RWPE1 (cell line): Measurements from ENCODE around the gene ASPHD1.

ENCODE experiments used
- CTCF ChIA-PET: fragments of 350-600 bp; sonication (Branson Sonifier 250); formaldehyde crosslinking; extraction: SDS; loops from one replicate; lab custom pipeline; 2021; lab: Yijun Ruan, JAX
- POLR2A ChIA-PET: fragments of 400-600 bp; formaldehyde crosslinking; extraction: SDS; loops from one replicate; lab custom pipeline; 2020; ENCODE audit warnings: antibody characterized with exemption; ENCODE audit not compliant: low non-redundant PET; lab: Yijun Ruan, JAX
- DNase-seq: peaks from one replicate; pipeline ENCODE4 v3.0.0; 2012; ENCODE audit warnings: low spot score
- H3K27ac ChIP-seq: fragments of 450-650 bp; 2 replicates; pipeline ENCODE4 v1.5.1; 2017
- TF ChIP-seq, protein P1 (sequence below): fragments of 450-650 bp; conservative IDR thresholded peaks from 2 replicates; pipeline ENCODE4 v1.5.1; 2017; ENCODE audit warnings: low read depth, mild to moderate bottlenecking

Gene ASPHD1

DNA sequence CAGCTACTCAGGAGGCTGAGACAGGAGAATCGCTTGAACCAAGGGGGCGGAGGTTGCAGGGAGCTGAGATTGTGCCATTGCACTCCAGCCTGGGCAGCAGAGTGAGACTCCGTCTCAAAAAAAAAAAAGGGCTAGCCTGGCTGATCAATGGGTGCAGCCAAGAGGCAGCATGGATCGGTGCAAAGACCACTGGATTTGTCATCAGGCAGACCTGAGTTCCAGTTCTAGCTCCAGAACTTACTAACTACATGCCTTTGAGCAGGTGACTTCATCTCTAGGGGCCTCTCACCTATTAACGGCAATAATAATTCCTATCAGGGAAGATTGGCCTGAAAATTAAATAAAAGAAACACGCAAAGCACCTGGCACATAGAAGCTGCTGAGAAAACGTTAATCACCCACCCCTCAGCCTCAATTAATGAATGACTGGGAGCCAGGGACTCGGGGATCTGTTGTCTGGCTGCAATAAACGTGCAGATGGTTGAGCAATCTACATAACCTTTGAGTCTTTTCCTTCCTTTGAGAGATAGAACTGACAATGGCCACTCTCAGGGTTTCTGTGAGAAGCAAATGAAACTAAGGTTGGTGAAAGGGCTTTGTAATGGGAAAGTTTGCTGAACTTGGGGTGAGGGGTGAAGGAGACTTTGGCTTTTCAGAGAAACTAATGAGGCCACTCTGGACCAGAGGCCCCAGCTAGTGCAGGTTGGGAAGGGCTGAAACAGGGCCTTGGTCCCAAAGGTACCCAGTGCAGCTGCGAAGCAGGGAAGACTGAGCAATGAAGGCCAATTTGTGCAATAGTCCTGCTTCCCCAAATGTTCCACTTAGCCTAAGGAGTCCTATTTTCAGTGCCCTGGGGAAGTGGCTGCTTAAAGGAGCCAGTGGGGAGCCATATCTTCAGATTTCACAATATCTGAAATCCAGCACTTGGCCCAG lies 8.5 kb upstream of the ASPHD1 start:
- TF ChIP-seq, protein P1, sequence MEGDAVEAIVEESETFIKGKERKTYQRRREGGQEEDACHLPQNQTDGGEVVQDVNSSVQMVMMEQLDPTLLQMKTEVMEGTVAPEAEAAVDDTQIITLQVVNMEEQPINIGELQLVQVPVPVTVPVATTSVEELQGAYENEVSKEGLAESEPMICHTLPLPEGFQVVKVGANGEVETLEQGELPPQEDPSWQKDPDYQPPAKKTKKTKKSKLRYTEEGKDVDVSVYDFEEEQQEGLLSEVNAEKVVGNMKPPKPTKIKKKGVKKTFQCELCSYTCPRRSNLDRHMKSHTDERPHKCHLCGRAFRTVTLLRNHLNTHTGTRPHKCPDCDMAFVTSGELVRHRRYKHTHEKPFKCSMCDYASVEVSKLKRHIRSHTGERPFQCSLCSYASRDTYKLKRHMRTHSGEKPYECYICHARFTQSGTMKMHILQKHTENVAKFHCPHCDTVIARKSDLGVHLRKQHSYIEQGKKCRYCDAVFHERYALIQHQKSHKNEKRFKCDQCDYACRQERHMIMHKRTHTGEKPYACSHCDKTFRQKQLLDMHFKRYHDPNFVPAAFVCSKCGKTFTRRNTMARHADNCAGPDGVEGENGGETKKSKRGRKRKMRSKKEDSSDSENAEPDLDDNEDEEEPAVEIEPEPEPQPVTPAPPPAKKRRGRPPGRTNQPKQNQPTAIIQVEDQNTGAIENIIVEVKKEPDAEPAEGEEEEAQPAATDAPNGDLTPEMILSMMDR = no peak
- POLR2A ChIA-PET = no interaction called here
- H3K27ac ChIP-seq = peak overlapping the region; percentile 34; the same call in 1 of the 2 replicates
- CTCF ChIA-PET = no interaction called here
- DNase-seq = no peak

DNA sequence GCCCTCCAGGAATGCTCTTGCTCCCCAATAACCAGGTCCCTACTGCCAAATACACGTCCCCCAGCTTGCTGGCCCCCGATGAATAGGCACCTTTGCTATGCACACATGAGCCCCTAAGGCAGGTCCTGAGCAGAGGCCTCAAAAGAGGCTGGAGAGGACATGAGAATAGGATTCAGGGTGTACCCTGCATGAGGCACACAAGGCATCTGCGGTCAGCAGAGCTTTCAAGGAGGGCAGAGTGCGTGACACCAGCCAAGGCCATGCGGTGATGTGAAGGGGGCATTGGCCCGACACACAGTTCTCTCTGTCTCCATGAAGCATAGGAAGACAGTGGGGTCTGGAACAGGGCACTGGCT lies 7.9 kb upstream of the ASPHD1 start:
- TF ChIP-seq, protein P1 = no peak
- POLR2A ChIA-PET = no interaction called here
- CTCF ChIA-PET = no interaction called here
- H3K27ac ChIP-seq = peak overlapping the region; percentile 34; the same call in 1 of the 2 replicates
- DNase-seq = no peak

DNA sequence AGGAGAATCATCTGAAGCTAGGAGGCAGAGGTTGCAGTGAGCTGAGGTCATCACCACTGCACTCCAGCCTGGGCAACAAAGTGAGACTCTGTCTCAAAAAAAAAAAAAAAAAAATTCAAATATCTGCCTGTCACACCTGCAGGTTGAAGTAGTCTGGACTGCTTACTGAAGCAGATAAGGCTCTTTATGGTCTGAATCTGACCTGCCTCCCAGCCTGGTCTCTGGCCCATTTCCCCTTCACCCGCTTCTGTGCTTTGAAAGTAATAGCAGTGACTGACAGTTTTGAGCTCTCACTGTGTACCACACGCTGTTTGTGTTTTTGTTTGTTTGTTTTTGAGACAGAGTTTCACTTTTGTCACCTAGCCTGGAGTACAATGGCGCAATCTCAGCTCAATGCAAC lies 6.7 kb upstream of the ASPHD1 start:
- no peak for DNase-seq
- CTCF ChIA-PET = interaction anchor here (0.6 kb wide), 1 partner anchor 9 kb away, joined by 3 read pairs; no protein-coding TSS in a partner anchor
- POLR2A ChIA-PET = no interaction called here

DNA sequence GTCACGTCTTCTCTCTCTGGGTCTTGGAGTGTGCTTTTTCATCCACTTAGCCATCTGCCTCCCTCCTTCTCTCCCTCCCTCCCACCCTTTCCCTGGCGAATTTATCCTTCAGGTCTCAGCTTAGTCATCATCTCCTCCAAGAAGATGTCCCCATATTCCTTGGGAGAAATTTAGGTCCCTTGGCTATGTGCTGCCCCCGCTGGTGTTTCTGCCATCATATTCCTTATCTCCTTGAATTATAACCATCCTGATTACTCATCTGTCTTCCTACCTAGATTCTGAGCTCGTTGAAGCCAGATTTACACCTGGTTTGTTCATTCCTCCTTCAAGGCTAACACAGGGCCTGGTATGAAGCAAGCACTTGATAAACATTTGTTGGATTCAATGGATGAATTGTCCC lies 5.9 kb upstream of the ASPHD1 start:
- no peak overlapping the region for H3K27ac ChIP-seq
- TF ChIP-seq, protein P1 = no peak
- ChIA-PET POLR2A (no interaction called here), CTCF (interaction anchor here (0.6 kb wide), 1 partner anchor 51 kb away, joined by 4 read pairs; no protein-coding TSS in a partner anchor)
- no peak for DNase-seq

More for the DNA sequence above, 6.7 kb upstream of the ASPHD1 start:
- TF ChIP-seq, protein P1 = no peak
- no peak overlapping the region for H3K27ac ChIP-seq

GRCh38 chr16:29896841-29897240 lies 3.4 kb upstream of the ASPHD1 start:
- POLR2A ChIA-PET = no interaction called here
- TF ChIP-seq, protein P1 = no peak
- CTCF ChIA-PET = no interaction called here
- no peak overlapping the region for H3K27ac ChIP-seq
- DNase-seq = no peak

DNA sequence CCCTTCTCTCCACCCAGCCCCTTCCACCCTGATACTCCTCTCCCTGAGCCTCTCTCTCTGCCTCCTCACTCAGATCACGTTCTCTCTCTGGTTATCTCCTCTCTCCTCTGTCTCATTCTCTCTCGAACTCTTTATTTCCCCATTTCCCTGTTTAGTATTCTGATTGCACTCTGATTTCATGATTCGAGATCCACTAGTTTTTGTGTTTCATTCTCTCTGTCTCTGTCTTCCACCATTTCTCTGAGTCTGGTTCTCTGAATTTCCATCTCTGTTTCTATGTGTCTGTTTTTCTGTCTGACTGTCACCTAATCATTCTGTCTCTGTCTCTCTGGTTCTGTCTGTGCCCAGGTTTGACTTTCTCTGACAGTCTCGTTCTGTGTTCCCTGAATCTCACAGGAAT lies 3.0 kb upstream of the ASPHD1 start:
- ChIA-PET CTCF (interaction anchor here (0.5 kb wide), 1 partner anchor 108 kb away, joined by 3 read pairs; no protein-coding TSS in a partner anchor), POLR2A (no interaction called here)
- no peak for DNase-seq
- H3K27ac ChIP-seq = no peak overlapping the region
- TF ChIP-seq, protein P1 = no peak
